GM23338 (cell line): ENCODE data around the gene PPM1H. TPM values are rescaled to one million over a fixed set of nuclear protein-coding genes. Genes with fewer than 3 reads are reported as not detected.

Experiments used
- ATAC-seq: fragments of 200-7000 bp; cut with Tn5 transposase; 3 replicates; pipeline ENCODE4 v1.9.1; 2020
- DNase-seq: peaks from one replicate; pipeline ENCODE4 v3.0.0-alpha.2; 2015; ENCODE audit warnings: low spot score
- H2AFZ ChIP-seq: fragments of 200-600 bp; sonication (generic); 2 replicates; pipeline ENCODE4 v1.8.0; 2016; ENCODE audit warnings: antibody characterized with exemption, mild to moderate bottlenecking, moderate library complexity
- H3F3A ChIP-seq: fragments of 200-600 bp; sonication (generic); replicated peaks from 2 replicates; pipeline ENCODE4 v1.8.0; 2017; ENCODE audit warnings: antibody characterized with exemption, mixed run types, low read depth
- H3K27ac ChIP-seq: fragments of 200-600 bp; sonication (generic); 2 replicates; pipeline ENCODE4 v1.6.1; 2016; ENCODE audit warnings: low read depth
- H3K27me3 ChIP-seq: fragments of 200-600 bp; sonication (generic); 2 replicates; pipeline ENCODE4 v1.8.0; 2016; ENCODE audit warnings: mild to moderate bottlenecking, mixed run types, moderate library complexity; ENCODE audit not compliant: insufficient read depth
- H3K36me3 ChIP-seq: fragments of 200-600 bp; sonication (generic); 2 replicates; pipeline ENCODE4 v1.8.0; 2016; ENCODE audit warnings: mild to moderate bottlenecking; ENCODE audit not compliant: insufficient read depth
- H3K4me1 ChIP-seq: fragments of 200-600 bp; sonication (generic); 2 replicates; pipeline ENCODE4 v1.8.0; 2016; ENCODE audit warnings: mild to moderate bottlenecking, moderate library complexity; ENCODE audit not compliant: insufficient read depth
- H3K4me2 ChIP-seq: fragments of 200-600 bp; sonication (generic); 2 replicates; pipeline ENCODE4 v1.7.1; 2017; ENCODE audit warnings: mixed run types
- H3K4me3 ChIP-seq: fragments of 200-600 bp; sonication (generic); 2 replicates; pipeline ENCODE4 v1.6.1; 2016; ENCODE audit warnings: mixed run types
- H3K79me2 ChIP-seq: fragments of 200-600 bp; sonication (generic); replicated peaks from 2 replicates; pipeline ENCODE4 v1.8.0; 2017; ENCODE audit warnings: mild to moderate bottlenecking; ENCODE audit not compliant: insufficient read depth
- H3K9me2 ChIP-seq: fragments of 200-600 bp; sonication (generic); 2 replicates; pipeline ENCODE4 v1.8.0; 2017; ENCODE audit not compliant: insufficient read depth
- H4K20me1 ChIP-seq: fragments of 200-600 bp; sonication (generic); replicated peaks from 2 replicates; pipeline ENCODE4 v1.8.0; 2017; ENCODE audit warnings: mild to moderate bottlenecking; ENCODE audit not compliant: insufficient read depth
- H3K27ac Mint-ChIP-seq: 2 replicates; pipeline ENCODE4 v1.8.0; 2020; ENCODE audit warnings: inconsistent platforms, mild to moderate bottlenecking, moderate library complexity, mixed read lengths
- H3K27me3 Mint-ChIP-seq: 3 replicates; pipeline ENCODE4 v1.8.0; 2022; ENCODE audit warnings: low read depth, mild to moderate bottlenecking, moderate library complexity, mixed read lengths, inconsistent platforms; ENCODE audit not compliant: insufficient read depth, poor library complexity
- H3K36me3 Mint-ChIP-seq: 3 replicates; pipeline ENCODE4 v1.8.0; 2021; ENCODE audit warnings: low read depth, mild to moderate bottlenecking, inconsistent platforms, moderate library complexity, mixed read lengths
- H3K4me1 Mint-ChIP-seq: 3 replicates; pipeline ENCODE4 v1.8.0; 2020; ENCODE audit warnings: mild to moderate bottlenecking, inconsistent platforms, mixed read lengths
- H3K4me3 Mint-ChIP-seq: 3 replicates; pipeline ENCODE4 v1.8.0; 2021; ENCODE audit warnings: moderate library complexity, mild to moderate bottlenecking, inconsistent platforms, mixed read lengths
- H3K9me3 Mint-ChIP-seq: 3 replicates; pipeline ENCODE4 v1.8.0; 2020; ENCODE audit warnings: moderate library complexity, mild to moderate bottlenecking, inconsistent platforms, mixed read lengths
- CREB1 ChIP-seq: fragments of 250-450 bp; sonication (Bioruptor Pico); IDR thresholded peaks from 2 replicates; pipeline ENCODE4 v1.5.0; 2020; ENCODE audit warnings: low read depth, mild to moderate bottlenecking, moderate library complexity
- EZH2 ChIP-seq: fragments of 200-600 bp; sonication (generic); IDR thresholded peaks from one replicate; pipeline ENCODE4 v1.8.0; 2017; ENCODE audit warnings: antibody characterized with exemption, mild to moderate bottlenecking, low read depth; ENCODE audit not compliant: unreplicated experiment
- EZH2phosphoT487 ChIP-seq: fragments of 200-600 bp; sonication (generic); IDR thresholded peaks from one replicate; pipeline ENCODE4 v1.8.1; 2018; ENCODE audit warnings: antibody characterized with exemption; ENCODE audit not compliant: unreplicated experiment
- JUNB ChIP-seq: IDR thresholded peaks from one replicate; pipeline ENCODE4 v1.6.1; 2016; ENCODE audit warnings: antibody characterized with exemption; ENCODE audit not compliant: unreplicated experiment
- NANOG ChIP-seq: IDR thresholded peaks from 2 replicates; pipeline ENCODE4 v1.6.1; 2016; ENCODE audit warnings: antibody characterized with exemption, borderline replicate concordance
- STAT1 ChIP-seq: IDR thresholded peaks from one replicate; pipeline ENCODE4 v1.6.1; 2016; ENCODE audit warnings: antibody characterized with exemption; ENCODE audit not compliant: unreplicated experiment
- ZNF114 ChIP-seq: fragments of 250-450 bp; sonication (Bioruptor Pico); IDR thresholded peaks from 2 replicates; pipeline ENCODE4 v1.5.0; 2020; ENCODE audit warnings: mild to moderate bottlenecking, moderate library complexity
- ZNF331 ChIP-seq: fragments of 250-450 bp; sonication (Bioruptor Pico); IDR thresholded peaks from 2 replicates; pipeline ENCODE4 v1.5.0; 2020; ENCODE audit warnings: low read depth, mild to moderate bottlenecking, moderate library complexity
- ZNF462 ChIP-seq: fragments of 250-450 bp; sonication (Bioruptor Pico); IDR thresholded peaks from 2 replicates; pipeline ENCODE4 v1.5.0; 2020; ENCODE audit warnings: mild to moderate bottlenecking, moderate library complexity
- polyA plus RNA-seq: library from polyadenylated mRNA; unstranded; fragments of >200 nt; fragmentation: Nextera tagmentation; extraction: Ambion mirVana; gene quantifications from 2 replicates; pipeline ENCODE4 v1.2.1, GENCODE V29; 2016
- total RNA-seq: library from RNA; depleted of rRNA; stranded (reverse); fragments of >200 nt; shearing (Covaris generic); gene quantifications from 2 replicates; pipeline ENCODE4 v1.2.3, GENCODE V29; 2014
- TF ChIP-seq, protein P1 (sequence below), 2 experiments: fragments of 200-600 bp in 1 of 2; sonication (generic) in 1 of 2; conservative IDR thresholded peaks; 2 replicates each; pipeline versions ENCODE4 v1.5.1 to v1.6.1; 2016 to 2017; ENCODE audit warnings: antibody characterized with exemption in 2 of 2, low read depth in 2 of 2, mild to moderate bottlenecking in 2 of 2, moderate library complexity in 1 of 2
- TF ChIP-seq, protein P2 (sequence below): IDR thresholded peaks from 2 replicates; pipeline ENCODE4 v1.6.1; 2016; ENCODE audit warnings: antibody characterized with exemption

The PPM1H gene
- total and polyA plus RNA-seq, 2 experiments from 2014 or later: 11.4 to 41.2 TPM

- TF ChIP-seq ZNF462 (CRISPR knock-in tag) (no peak), EZH2 (no peak), ZNF114 (CRISPR knock-in tag) (no peak), NANOG (no peak)
- TF ChIP-seq, protein P1, sequence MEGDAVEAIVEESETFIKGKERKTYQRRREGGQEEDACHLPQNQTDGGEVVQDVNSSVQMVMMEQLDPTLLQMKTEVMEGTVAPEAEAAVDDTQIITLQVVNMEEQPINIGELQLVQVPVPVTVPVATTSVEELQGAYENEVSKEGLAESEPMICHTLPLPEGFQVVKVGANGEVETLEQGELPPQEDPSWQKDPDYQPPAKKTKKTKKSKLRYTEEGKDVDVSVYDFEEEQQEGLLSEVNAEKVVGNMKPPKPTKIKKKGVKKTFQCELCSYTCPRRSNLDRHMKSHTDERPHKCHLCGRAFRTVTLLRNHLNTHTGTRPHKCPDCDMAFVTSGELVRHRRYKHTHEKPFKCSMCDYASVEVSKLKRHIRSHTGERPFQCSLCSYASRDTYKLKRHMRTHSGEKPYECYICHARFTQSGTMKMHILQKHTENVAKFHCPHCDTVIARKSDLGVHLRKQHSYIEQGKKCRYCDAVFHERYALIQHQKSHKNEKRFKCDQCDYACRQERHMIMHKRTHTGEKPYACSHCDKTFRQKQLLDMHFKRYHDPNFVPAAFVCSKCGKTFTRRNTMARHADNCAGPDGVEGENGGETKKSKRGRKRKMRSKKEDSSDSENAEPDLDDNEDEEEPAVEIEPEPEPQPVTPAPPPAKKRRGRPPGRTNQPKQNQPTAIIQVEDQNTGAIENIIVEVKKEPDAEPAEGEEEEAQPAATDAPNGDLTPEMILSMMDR (conservative IDR thresholded peaks at IDR 0.05; ENCODE audit: low read depth in 2 of 2): no peak
Observed at GRCh38 chr12:62976110-62976662, 41.2 kb upstream of the PPM1H start (continued).

- Histone ChIP-seq H3F3A (no peaks in the 10 kb centered on the region), H3K27me3 (no peaks in the 10 kb centered on the region; the same call in 1 of the 2 replicates), H3K79me2 (no peaks in the 10 kb centered on the region), H4K20me1 (no peaks in the 10 kb centered on the region), H3K4me2 (no peak overlapping the region), H3K4me3 (no peak overlapping the region), H3K27ac (no peak overlapping the region), H2AFZ (no peak overlapping the region), H3K4me1 (no peaks in the 10 kb centered on the region), H3K9me2 (no peaks in the 10 kb centered on the region), H3K36me3 (no peaks in the 10 kb centered on the region)
- DNase-seq: peak; percentile 41
- Mint-ChIP-seq H3K4me1 (peaks cover 7% of the 10 kb centered on the region; the same call in 2 of the 3 replicates), H3K36me3 (no peaks in the 10 kb centered on the region), H3K27ac (no peak overlapping the region), H3K4me3 (no peak overlapping the region), H3K27me3 (peaks cover 7% of the 10 kb centered on the region), H3K9me3 (no peaks in the 10 kb centered on the region)
- peak; percentile 88 for ATAC-seq
- TF ChIP-seq, protein P1 (conservative IDR thresholded peaks at IDR 0.05; ENCODE audit: low read depth in 2 of 2): no peak
- TF ChIP-seq CREB1 (no peak), ZNF331 (CRISPR knock-in tag) (no peak), STAT1 (no peak), JUNB (no peak), EZH2phosphoT487 (no peak)
- TF ChIP-seq, protein P2, sequence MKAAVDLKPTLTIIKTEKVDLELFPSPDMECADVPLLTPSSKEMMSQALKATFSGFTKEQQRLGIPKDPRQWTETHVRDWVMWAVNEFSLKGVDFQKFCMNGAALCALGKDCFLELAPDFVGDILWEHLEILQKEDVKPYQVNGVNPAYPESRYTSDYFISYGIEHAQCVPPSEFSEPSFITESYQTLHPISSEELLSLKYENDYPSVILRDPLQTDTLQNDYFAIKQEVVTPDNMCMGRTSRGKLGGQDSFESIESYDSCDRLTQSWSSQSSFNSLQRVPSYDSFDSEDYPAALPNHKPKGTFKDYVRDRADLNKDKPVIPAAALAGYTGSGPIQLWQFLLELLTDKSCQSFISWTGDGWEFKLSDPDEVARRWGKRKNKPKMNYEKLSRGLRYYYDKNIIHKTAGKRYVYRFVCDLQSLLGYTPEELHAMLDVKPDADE: no peak
Observed at GRCh38 chr12:62971769-62972525, 37.0 kb upstream of the PPM1H start.
